GM12872 (cell line): ENCODE results near the gene RANBP10.

Source experiments
- CTCF ChIP-seq: IDR thresholded peaks from 3 replicates; pipeline ENCODE4 v1.5.1; 2011; ENCODE audit warnings: low read depth, mild to moderate bottlenecking, low read length, moderate library complexity; ENCODE audit not compliant: insufficient read depth

The RANBP10 gene

DNA sequence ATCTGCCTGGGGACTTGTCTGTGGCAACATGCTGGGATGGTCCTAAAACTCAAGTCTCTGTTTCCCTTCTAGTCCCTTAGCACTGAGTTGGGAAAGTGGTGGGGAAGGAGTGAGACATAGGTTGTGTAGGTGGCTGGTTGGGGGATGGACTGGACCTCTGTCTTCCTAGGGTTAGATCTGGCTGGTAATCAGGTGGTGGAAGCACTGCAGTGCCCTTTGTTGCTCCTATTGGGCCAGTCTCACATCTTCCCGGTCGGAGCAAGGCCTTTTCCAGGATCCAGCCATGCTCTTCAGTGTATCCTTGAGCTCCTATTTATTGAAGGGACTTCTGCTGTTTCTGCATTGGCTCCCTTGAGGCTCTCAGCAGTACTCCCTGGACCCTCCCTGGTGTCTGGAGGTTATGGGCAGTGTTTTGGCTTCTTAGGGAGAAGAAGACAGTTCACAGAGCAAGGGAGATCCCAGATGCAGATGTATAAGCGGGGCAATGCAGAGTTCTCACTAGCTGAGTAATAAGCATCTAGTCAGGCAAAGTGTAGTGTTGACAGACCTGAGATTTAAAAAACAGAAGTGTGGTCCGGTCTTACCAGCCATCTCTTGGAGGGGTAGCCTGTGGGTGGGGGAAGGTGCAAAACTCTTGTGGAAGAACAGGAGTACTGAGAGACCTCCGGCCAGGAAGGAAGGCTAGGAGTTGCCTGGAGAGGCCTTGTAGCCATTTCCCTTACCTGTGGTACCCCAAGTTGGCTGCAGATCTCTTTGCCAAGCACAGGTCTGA, 39.1 kb upstream of the RANBP10 start:
- TF ChIP-seq CTCF: no peak

GRCh38 chr16:67844497-67844896, 38.1 kb upstream of the RANBP10 start:
- no peak for TF ChIP-seq CTCF

GRCh38 chr16:67843343-67843765, 37.0 kb upstream of the RANBP10 start:
- TF ChIP-seq CTCF: no peak

DNA sequence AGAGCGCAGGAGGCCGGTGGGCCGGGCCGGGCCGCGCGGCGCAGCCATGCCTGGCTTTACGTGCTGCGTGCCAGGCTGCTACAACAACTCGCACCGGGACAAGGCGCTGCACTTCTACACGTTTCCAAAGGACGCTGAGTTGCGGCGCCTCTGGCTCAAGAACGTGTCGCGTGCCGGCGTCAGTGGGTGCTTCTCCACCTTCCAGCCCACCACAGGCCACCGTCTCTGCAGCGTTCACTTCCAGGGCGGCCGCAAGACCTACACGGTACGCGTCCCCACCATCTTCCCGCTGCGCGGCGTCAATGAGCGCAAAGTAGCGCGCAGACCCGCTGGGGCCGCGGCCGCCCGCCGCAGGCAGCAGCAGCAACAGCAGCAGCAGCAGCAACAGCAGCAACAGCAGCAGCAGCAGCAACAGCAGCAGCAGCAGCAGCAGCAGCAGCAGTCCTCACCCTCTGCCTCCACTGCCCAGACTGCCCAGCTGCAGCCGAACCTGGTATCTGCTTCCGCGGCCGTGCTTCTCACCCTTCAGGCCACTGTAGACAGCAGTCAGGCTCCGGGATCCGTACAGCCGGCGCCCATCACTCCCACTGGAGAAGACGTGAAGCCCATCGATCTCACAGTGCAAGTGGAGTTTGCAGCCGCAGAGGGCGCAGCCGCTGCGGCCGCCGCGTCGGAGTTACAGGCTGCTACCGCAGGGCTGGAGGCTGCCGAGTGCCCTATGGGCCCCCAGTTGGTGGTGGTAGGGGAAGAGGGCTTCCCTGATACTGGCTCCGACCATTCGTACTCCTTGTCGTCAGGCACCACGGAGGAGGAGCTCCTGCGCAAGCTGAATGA, 36.4 kb upstream of the RANBP10 start:
- TF ChIP-seq CTCF: peak; percentile 55; the same call in 2 of the 3 replicates

DNA sequence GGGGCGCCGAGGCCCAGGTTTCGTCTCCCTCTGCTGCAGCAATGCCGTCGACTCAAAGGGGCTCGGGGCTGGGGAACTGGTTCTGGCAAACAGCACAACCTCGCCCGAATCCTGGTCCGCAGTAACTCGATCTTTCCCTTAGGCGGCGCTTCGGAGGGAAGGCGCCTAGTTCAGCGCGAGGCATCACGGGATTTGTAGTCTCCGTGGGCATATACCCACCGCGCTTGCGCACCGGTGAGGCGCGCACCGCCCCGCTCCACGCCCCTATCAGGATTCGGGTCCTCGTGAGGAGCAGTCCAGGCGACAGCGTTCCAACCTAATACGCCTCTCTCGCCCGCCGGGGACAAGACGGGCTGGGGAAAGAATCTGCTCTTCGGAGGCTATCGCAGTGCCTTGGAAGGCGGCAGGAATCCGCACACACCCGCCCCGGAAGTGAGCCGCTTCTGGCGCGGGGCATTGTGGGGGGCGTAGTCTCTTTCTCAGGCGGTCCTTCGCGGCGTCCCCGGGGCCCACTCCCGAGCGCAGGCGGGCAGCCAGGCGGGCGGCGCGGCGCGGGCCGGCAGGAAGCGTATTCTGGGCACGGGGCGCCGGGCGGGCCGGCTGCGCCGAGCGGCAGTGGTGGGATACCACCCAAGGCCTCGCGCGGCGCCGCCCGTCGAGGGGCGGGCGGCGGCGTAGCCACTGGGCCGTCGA, 35.6 kb upstream of the RANBP10 start, which contains the start of gene THAP11:
Gene THAP11 (plus strand): TSS at position 505 of the 693 bp plus-strand sequence. CDS start 235 bp downstream, outside the sequence.
- TF ChIP-seq CTCF: peak; percentile 97

DNA sequence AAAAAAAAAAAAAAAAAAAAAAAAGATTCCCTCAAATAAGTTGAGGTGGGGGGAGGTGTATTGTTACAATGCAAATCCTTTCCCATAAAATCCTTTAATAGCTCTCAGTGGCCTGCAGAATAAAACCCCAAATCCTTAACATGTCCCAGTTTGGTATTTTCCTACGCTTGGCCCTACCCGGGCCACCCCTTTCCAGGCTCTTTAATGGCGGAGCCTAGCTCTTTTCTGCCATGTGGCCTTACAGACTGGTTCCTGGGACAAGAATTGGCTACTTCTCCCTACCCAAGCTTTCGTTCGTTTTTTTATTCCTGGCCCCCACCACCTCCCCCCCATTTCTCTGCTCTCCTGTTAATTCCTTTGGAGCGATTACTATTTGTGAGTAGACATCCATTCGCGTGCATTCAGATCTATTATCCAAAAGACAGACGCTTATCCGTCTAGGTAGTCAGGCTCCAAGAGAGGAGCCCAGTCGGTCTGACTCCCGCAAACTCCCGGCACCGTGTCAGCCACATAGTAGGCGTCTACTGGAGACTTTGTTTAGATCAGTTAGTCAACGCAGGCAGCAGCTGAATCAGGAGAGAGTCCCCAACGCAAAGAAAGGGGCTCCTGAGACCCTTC, 34.9 kb upstream of the RANBP10 start:
- no peak for TF ChIP-seq CTCF

DNA sequence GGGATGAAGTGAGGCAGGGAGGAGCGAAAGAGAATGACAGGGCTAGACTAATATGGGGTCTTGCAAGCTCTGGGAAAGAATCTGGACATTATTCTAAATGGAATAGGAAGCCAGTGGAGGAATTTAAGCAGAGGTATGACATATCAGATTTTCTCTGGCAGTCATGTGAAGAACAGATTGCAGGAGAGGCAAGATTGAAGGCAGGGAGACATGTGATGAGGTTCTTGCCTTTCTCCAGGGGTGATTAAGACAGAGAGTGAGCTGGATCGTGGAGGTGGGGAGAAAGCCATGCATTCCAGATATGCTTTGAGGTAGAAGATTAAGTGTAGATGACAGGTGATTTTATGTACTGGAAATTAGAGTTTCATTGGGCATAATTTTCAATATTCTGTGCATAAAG, 31.5 kb upstream of the RANBP10 start:
- no peak for TF ChIP-seq CTCF
